ENCODE measurements around the gene TOMM22. TPM values are rescaled to one million over a fixed set of nuclear protein-coding genes. Genes with fewer than 3 reads are reported as not detected.
A peak's percentile ranks its signal among the peaks of the same experiment; 100 is the strongest.

Gene TOMM22
- polyA plus RNA-seq, 1 experiment = 29.6 TPM

GRCh38 chr22:38706901-38707195 lies 25.1 kb downstream of the TOMM22 start:
- no peaks in the 10 kb centered on the region for H3K27me3 ChIP-seq (ENCODE audit: control insufficient read depth, insufficient read depth, low read length)
- ChIA-PET POLR2A (no interaction called here), CTCF (interaction anchor here (0.5 to 4.0 kb wide), 4 partner anchors 11 to 148 kb away, joined by 3 to 21 read pairs (median 6); partner anchors contain the start of gene TOMM22)
- no peak for DNase-seq (ENCODE audit: low read depth)
- peak overlapping the region; percentile 92 for H3K4me3 ChIP-seq (ENCODE audit: low read depth, low read length)
- no peak for TF ChIP-seq CTCF (IDR thresholded peaks at IDR 0.05; ENCODE audit: insufficient read depth, low read depth, low read length)
- H3K36me3 ChIP-seq (ENCODE audit: control insufficient read depth, insufficient read depth, low read length) = no peaks in the 10 kb centered on the region

GRCh38 chr22:38707346-38707745 lies 25.6 kb downstream of the TOMM22 start:
- POLR2A ChIA-PET = interaction anchor here (0.5 kb wide), 1 partner anchor 813 kb away, joined by 3 read pairs; no protein-coding TSS in a partner anchor
- DNase-seq (ENCODE audit: low read depth) = no peak
- CTCF ChIA-PET = interaction anchor here (0.5 to 4.0 kb wide), 5 partner anchors 8 to 149 kb away, joined by 3 to 21 read pairs (median 3); no protein-coding TSS in a partner anchor
- Histone ChIP-seq H3K27me3 (ENCODE audit: control insufficient read depth, insufficient read depth, low read length) (no peaks in the 10 kb centered on the region), H3K4me3 (ENCODE audit: low read depth, low read length) (peak overlapping the region; percentile 92), H3K36me3 (ENCODE audit: control insufficient read depth, insufficient read depth, low read length) (peaks cover under 1% of the 10 kb centered on the region)
- TF ChIP-seq CTCF (IDR thresholded peaks at IDR 0.05; ENCODE audit: insufficient read depth, low read depth, low read length) = no peak

GRCh38 chr22:38707984-38708383 lies 26.2 kb downstream of the TOMM22 start:
- Histone ChIP-seq H3K36me3 (ENCODE audit: control insufficient read depth, insufficient read depth, low read length) (peaks cover 3% of the 10 kb centered on the region), H3K4me3 (ENCODE audit: low read depth, low read length) (no peak overlapping the region), H3K27me3 (ENCODE audit: control insufficient read depth, insufficient read depth, low read length) (no peaks in the 10 kb centered on the region)
- TF ChIP-seq CTCF (IDR thresholded peaks at IDR 0.05; ENCODE audit: insufficient read depth, low read depth, low read length) = no peak
- CTCF ChIA-PET = interaction anchor here (0.6 to 4.0 kb wide), 4 partner anchors 7 to 50 kb away, joined by 3 to 21 read pairs (median 4); no protein-coding TSS in a partner anchor
- POLR2A ChIA-PET = no interaction called here
- DNase-seq (ENCODE audit: low read depth) = no peak

- no peak for TF ChIP-seq CTCF (IDR thresholded peaks at IDR 0.05; ENCODE audit: insufficient read depth, low read depth, low read length)
- ChIA-PET CTCF (no interaction called here), POLR2A (no interaction called here)
- H3K36me3 ChIP-seq (ENCODE audit: control insufficient read depth, insufficient read depth, low read length) = peaks cover 3% of the 10 kb centered on the region
- no peaks in the 10 kb centered on the region for H3K27me3 ChIP-seq (ENCODE audit: control insufficient read depth, insufficient read depth, low read length)
- H3K4me3 ChIP-seq (ENCODE audit: low read depth, low read length) = no peak overlapping the region
- DNase-seq (ENCODE audit: low read depth) = no peak
These were observed 27.5 kb downstream of the TOMM22 start for GRCh38 chr22:38709306-38709705.

- ChIA-PET POLR2A (no interaction called here), CTCF (no interaction called here)
- Histone ChIP-seq H3K36me3 (ENCODE audit: control insufficient read depth, insufficient read depth, low read length) (peaks cover 3% of the 10 kb centered on the region), H3K4me3 (ENCODE audit: low read depth, low read length) (no peak overlapping the region), H3K27me3 (ENCODE audit: control insufficient read depth, insufficient read depth, low read length) (no peaks in the 10 kb centered on the region)
- no peak for TF ChIP-seq CTCF (IDR thresholded peaks at IDR 0.05; ENCODE audit: insufficient read depth, low read depth, low read length)
- DNase-seq (ENCODE audit: low read depth) = no peak
These were observed 28.6 kb downstream of the TOMM22 start for GRCh38 chr22:38710351-38710750.
